Esophagus muscularis mucosa (tissue), 3 donors: Measurements from ENCODE around the gene HOXA11.

Experiments
- POLR2A ChIP-seq: fragments of 450-650 bp; IDR thresholded peaks from one replicate; pipeline ENCODE4 v1.6.1; 2017; ENCODE audit warnings: antibody characterized with exemption, moderate library complexity, mild to moderate bottlenecking, low read depth
- TF ChIP-seq, protein P1 (sequence below), 3 experiments: fragments of 200-600 bp in 2 of 3; fragments of 450-650 bp in 1 of 3; sonication (generic) in 2 of 3; IDR thresholded peaks; one replicate each; pipeline ENCODE4 v1.5.1; 2017 to 2019; ENCODE audit warnings: antibody characterized with exemption in 3 of 3, mild to moderate bottlenecking in 2 of 3, moderate library complexity in 1 of 3

GRCh38 chr7:27171325-27171636 lies 13.8 kb downstream of the HOXA11 start:
- TF ChIP-seq, protein P1, sequence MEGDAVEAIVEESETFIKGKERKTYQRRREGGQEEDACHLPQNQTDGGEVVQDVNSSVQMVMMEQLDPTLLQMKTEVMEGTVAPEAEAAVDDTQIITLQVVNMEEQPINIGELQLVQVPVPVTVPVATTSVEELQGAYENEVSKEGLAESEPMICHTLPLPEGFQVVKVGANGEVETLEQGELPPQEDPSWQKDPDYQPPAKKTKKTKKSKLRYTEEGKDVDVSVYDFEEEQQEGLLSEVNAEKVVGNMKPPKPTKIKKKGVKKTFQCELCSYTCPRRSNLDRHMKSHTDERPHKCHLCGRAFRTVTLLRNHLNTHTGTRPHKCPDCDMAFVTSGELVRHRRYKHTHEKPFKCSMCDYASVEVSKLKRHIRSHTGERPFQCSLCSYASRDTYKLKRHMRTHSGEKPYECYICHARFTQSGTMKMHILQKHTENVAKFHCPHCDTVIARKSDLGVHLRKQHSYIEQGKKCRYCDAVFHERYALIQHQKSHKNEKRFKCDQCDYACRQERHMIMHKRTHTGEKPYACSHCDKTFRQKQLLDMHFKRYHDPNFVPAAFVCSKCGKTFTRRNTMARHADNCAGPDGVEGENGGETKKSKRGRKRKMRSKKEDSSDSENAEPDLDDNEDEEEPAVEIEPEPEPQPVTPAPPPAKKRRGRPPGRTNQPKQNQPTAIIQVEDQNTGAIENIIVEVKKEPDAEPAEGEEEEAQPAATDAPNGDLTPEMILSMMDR (IDR thresholded peaks at IDR 0.05): no peak
- no peak for TF ChIP-seq POLR2A
